GM18870 (cell line): ENCODE measurements around the gene TNFRSF11A.
A peak's percentile ranks its signal among the peaks of the same experiment; 100 is the strongest.

Source experiments
- ATAC-seq: cut with Tn5 transposase; IDR thresholded peaks from one replicate; pipeline ENCODE4 v1.9.1; 2021; ENCODE audit warnings: moderate library complexity; ENCODE audit not compliant: unreplicated experiment

TNFRSF11A gene

GRCh38 chr18:62324917-62325805, at the start of gene TNFRSF11A:
TNFRSF11A (plus strand) TSS chr18:62325310; CDS start chr18:62325353, 43 bp downstream.
- ATAC-seq = no peak

- ATAC-seq = no peak
Observed at GRCh38 chr18:62277045-62277444, 48.1 kb upstream of the TNFRSF11A start.

- no peak for ATAC-seq
Observed at GRCh38 chr18:62279561-62279960, 45.5 kb upstream of the TNFRSF11A start.

GRCh38 chr18:62280058-62280457, 45.1 kb upstream of the TNFRSF11A start:
- ATAC-seq = no peak

DNA sequence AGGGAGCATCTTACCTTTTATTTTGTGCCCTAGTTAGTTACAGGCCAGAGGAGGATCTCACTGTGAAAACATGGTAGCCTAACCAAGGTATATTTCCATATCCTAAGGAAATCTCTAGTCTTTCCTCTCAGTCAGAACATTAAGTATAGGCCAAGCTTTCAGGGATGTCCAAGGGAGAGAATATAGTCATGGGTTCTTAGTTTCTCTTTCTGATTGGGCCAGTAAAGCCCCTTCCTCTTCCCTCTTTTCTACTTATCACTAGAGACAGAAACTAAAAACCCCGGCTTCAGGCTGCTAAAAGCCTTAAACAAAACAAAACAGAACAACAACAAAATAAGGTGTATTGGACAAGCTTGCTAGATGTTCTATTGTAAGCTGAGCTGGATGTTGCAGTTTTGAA, 44.3 kb upstream of the TNFRSF11A start:
- ATAC-seq = no peak

- no peak for ATAC-seq
Observed at GRCh38 chr18:62281684-62282083, 43.4 kb upstream of the TNFRSF11A start.

DNA sequence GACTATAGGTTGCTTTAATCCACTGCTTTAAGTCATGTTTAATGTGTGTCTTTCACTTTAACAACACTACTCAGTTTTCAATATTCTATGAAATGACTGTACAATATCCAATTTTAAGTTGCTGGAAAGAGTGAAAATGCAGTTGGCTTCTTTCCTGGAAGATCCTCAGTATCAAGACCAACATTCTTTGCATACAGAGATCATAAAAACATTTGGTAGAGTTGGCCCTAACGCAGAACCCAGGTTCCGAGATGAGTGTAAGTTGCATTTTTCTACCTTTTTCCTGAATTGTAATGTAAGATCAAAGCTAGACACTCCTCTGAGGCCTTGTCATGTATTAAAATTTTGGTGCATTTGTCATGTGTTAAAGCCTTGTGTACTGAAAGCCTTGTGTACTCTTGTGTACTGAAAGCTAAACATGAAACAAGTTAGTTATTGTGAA, 42.9 kb upstream of the TNFRSF11A start:
- ATAC-seq = no peak

GRCh38 chr18:62284637-62285036, 40.5 kb upstream of the TNFRSF11A start:
- ATAC-seq = no peak

DNA sequence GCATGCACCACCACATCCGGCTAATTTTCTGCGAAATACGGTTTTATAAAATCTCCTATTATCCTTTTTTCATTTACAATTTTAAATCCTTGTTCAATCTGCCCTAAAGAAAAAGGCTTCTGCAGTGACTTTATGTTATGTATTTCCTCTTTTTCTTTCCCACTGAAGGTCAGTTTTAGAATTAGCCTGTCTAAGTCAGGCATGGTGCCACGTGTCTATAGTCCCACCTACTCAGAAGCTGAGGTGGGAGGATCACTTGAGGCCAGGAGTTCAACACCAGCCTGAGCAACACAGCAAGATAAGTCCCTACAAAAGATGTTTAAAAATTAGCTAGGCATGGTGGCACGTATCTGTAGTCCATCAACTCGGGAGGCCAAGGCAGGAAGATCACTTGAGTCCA, 39.8 kb upstream of the TNFRSF11A start:
- ATAC-seq = no peak

GRCh38 chr18:62287781-62288664, 37.1 kb upstream of the TNFRSF11A start:
- peak; percentile 30 for ATAC-seq

GRCh38 chr18:62288665-62289008, 36.5 kb upstream of the TNFRSF11A start:
- peak; percentile 40 for ATAC-seq

GRCh38 chr18:62289047-62289446, 36.1 kb upstream of the TNFRSF11A start:
- ATAC-seq = peak; percentile 70

GRCh38 chr18:62294073-62294472, 31.0 kb upstream of the TNFRSF11A start:
- no peak for ATAC-seq

- ATAC-seq = no peak
Observed at GRCh38 chr18:62300359-62300963, 24.6 kb upstream of the TNFRSF11A start.

- no peak for ATAC-seq
Observed at GRCh38 chr18:62301322-62301721, 23.8 kb upstream of the TNFRSF11A start.

- ATAC-seq = no peak
Observed at GRCh38 chr18:62312851-62313250, 12.3 kb upstream of the TNFRSF11A start.

DNA sequence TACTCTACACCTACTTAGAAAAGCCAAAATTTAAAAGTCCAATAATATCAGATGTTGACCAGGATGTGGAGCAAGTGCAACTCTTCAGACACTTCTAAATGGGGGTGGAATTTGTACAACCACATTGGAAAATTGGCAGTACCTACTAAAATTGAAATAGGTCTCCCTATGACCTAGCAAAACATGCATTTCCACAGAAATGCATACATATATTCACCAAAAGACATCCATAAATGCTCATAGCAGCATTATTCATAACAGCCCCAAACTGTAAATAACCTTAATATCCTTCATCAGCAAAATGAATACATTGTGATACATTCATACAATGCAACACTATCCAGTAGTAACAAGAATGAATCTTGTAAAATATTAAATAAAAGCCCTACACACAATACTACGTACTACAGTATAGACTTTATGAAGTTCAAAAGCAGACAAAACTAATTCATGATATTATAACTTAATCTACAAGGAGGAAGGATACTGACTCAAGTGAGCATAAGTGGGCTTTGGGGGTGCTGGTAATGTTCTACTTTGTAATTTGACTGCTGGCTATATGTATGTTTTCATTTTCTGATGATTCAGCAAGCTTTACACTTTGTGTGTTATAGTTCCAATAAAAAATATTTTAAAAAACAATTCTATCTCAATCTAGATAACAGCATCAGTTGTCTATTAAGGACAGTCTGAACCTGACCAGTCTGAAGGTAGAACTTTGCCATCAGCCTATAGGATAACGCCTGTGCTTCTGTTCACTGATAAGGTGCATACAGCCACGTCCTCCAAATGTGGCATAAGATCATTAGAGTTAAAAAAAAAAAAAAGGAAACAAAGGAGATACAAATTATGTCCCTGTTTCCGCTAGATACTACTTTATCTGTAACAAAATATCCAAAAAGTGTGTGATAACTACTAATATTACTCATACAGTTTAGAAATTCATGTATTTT, 6.6 kb upstream of the TNFRSF11A start:
- ATAC-seq = no peak

GRCh38 chr18:62321201-62321600, 3.9 kb upstream of the TNFRSF11A start:
- ATAC-seq = no peak

DNA sequence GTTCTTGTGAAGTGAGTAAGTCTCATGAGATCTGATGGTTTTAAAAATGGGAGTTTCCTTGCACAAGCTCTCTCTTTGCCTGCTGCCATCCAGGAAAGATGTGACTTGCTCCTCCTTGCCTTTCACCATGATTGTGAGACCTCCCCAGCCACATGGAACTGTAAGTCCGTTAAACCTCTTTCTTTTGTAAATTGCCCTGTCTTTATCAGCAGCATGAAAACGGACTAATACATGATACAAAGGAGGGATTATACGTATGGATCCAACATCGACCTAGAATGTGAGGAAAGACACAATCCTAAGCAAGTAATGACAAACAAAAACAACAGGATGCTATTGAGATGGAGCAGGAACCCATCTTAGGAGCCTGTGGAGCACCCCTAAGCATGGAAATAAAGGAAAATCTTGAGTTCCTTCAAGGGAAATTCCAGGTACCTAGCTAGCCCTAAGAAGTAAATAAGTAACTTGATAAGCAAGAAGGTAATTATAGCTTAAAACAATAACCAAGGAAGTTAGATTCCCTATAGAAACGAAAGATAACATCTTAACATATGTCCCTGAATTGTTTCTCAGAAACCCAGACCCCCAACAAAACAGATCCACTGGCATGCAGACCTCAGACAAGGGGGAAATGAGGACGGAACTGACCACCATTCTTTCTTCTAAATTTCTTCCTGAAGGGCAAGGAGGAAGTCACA, 1.5 kb upstream of the TNFRSF11A start:
- no peak for ATAC-seq
